Lower leg skin (tissue), 4 donors: Measurements from ENCODE around the gene ARNT2. TPM values are rescaled to one million over a fixed set of nuclear protein-coding genes. Genes with fewer than 3 reads are reported as not detected.

Experiments
- DNase-seq, 2 donors: peaks; one replicate each; pipeline ENCODE4 v3.0.0-alpha.2; 2019; ENCODE audit warnings: low spot score in 2 of 2
- H3K4me3 ChIP-seq: fragments of 200-600 bp; sonication (generic); 2 replicates; pipeline ENCODE4 v1.5.1; 2017; ENCODE audit warnings: mild to moderate bottlenecking, low read depth; ENCODE audit not compliant: poor library complexity, severe bottlenecking
- POLR2A ChIP-seq, 2 donors: fragments of 450-650 bp; IDR thresholded peaks; one replicate each; pipeline ENCODE4 v1.6.1; 2016 to 2017; ENCODE audit warnings: antibody characterized with exemption in 2 of 2, mild to moderate bottlenecking in 1 of 2, moderate library complexity in 1 of 2
- WGBS, 2 donors: methylation state at CpG; one replicate each; pipeline ENCODE4 v1.1.5; 2018; 5-methylcytosine and 5-hydroxymethylcytosine counted together
- intact Hi-C: fragments of 100-400 bp; cut with DNase I; formaldehyde crosslinking; loops from one replicate; pipeline ENCODE4 v1.15.0; 2023; ENCODE audit warnings: low total_unique reads
- total RNA-seq, 4 donors: library from RNA; depleted of rRNA; stranded (reverse); fragments of >200 nt; gene quantifications; one replicate each; pipeline ENCODE4 v1.1.0, GENCODE V29; 2016
- TF ChIP-seq, protein P1 (sequence below), 3 donors: fragments of 450-650 bp; IDR thresholded peaks; one replicate each; pipeline ENCODE4 v1.5.1; 2016; ENCODE audit warnings: antibody characterized with exemption in 3 of 3, mild to moderate bottlenecking in 3 of 3, moderate library complexity in 2 of 3

Gene ARNT2
- total RNA-seq, 4 donors from 2014 or later: 1.7 to 8.7 (median 3.0) TPM

DNA sequence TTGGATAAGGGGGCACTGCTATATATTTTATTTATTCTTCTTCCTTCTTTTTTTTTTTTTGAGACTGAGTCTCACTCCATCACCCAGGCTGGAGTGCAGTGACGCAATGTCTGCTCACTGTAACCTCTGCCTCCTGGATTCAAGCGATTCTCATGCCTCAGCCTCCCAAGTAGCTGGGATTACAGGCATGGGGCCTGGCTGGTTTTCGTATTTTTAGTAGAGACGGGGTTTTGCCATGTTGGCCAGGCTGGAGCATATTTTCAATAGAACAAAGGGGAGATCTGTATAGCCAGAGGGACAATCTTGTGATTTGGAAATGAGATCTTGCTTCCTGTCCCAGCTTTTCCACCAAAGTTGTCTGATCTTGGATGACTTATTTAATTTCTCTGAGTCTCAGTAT lies 157.9 kb downstream of the ARNT2 start:
- WGBS, 2 donors: 59 to 73% methylated on average over 4 of the region's 4 CpGs
- peak in 1 of 2 donors; percentile 23 for DNase-seq
- no peak overlapping the region for H3K4me3 ChIP-seq
- TF ChIP-seq, protein P1, sequence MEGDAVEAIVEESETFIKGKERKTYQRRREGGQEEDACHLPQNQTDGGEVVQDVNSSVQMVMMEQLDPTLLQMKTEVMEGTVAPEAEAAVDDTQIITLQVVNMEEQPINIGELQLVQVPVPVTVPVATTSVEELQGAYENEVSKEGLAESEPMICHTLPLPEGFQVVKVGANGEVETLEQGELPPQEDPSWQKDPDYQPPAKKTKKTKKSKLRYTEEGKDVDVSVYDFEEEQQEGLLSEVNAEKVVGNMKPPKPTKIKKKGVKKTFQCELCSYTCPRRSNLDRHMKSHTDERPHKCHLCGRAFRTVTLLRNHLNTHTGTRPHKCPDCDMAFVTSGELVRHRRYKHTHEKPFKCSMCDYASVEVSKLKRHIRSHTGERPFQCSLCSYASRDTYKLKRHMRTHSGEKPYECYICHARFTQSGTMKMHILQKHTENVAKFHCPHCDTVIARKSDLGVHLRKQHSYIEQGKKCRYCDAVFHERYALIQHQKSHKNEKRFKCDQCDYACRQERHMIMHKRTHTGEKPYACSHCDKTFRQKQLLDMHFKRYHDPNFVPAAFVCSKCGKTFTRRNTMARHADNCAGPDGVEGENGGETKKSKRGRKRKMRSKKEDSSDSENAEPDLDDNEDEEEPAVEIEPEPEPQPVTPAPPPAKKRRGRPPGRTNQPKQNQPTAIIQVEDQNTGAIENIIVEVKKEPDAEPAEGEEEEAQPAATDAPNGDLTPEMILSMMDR (IDR thresholded peaks at IDR 0.05): no peak
- no peak for TF ChIP-seq POLR2A (IDR thresholded peaks at IDR 0.05)
- intact Hi-C loops: loop anchor here (5.0 kb wide), 1 partner anchor 405 kb away; no protein-coding TSS in a partner anchor

DNA sequence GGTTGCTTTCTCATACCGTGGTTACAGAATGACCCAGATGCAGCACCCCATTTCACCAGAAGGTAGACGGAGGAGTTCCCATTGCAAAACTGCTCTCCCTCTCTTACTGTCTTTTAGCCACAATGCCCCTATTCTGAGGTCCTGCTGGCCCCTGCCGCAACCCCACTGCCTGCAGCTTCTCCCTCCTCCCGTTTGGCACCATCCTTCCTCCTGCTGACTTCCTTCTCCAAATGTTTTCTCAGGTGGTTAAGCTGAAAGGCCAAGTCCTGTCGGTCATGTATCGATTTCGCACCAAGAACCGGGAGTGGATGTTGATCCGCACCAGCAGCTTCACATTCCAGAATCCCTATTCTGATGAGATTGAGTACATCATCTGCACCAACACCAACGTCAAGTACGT lies 158.7 kb downstream of the ARNT2 start:
- no peak overlapping the region for H3K4me3 ChIP-seq
- no peak for DNase-seq
- intact Hi-C loops: loop anchor here (5.0 kb wide), 1 partner anchor 404 kb away; no protein-coding TSS in a partner anchor
- WGBS, 2 donors: 78 to 82% methylated on average over 11 of the region's 11 CpGs
- TF ChIP-seq, protein P1 (IDR thresholded peaks at IDR 0.05): no peak
- TF ChIP-seq POLR2A (IDR thresholded peaks at IDR 0.05): no peak

DNA sequence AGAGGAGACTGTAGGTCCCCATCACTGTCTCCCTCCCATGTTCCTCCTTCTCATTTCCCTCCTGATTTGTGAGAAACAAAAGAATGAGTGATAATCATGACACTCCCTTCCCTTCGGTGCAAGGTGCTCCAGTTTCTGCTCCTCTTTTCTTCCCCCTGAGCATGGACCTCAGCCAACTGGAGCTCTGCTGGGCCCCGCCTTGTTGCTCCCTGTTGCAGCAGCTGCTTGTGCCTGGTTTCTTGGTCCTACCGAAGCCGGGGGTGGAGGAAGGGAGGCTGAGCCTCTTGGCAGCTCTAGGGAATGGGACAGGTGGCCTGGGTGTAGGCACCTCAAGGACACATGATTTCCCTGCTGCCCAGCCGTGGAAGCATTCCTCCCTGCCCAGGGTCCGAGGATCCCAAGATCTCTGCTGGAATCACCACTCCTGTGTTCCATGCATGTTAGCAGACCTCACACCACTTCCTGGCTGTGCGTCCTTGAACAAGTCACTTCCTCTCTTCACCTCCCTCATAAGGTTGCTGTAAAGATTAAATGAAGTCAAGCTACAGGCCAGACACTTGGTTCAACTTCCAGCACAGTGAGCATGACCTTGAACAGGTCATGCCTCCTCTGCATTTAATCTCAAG lies 159.3 kb downstream of the ARNT2 start:
- no peak for TF ChIP-seq POLR2A (IDR thresholded peaks at IDR 0.05)
- TF ChIP-seq, protein P1 (IDR thresholded peaks at IDR 0.05): no peak
- intact Hi-C loops: loop anchor here (5.0 kb wide), 1 partner anchor 404 kb away; no protein-coding TSS in a partner anchor
- no peak for DNase-seq
- H3K4me3 ChIP-seq: no peak overlapping the region
- WGBS, 2 donors: 56 to 76% methylated on average over 7 of the region's 7 CpGs

DNA sequence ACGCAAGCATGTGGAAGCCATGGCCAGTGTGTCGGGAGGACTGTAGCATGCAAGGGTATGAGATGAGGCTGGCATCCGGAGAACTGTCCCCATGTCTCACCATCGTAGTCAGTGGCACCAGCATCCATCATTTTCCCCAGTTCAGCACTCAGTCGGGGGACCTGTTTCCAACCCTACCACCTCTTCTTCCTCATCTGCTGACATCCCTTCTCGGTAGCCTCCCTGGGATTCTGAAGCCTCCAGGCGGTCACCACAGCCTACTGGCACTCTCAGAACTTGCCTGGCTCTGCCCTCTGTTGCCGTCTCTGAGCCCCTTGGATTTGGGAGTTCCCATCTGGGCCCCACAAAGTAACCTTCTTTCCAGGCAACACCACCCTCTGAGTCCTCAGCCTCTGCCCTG lies 159.9 kb downstream of the ARNT2 start:
- 97 to 98% methylated on average over 8 of the region's 8 CpGs for WGBS, 2 donors
- intact Hi-C loops: loop anchor here (5.0 kb wide), 1 partner anchor 403 kb away; no protein-coding TSS in a partner anchor
- H3K4me3 ChIP-seq: no peak overlapping the region
- TF ChIP-seq, protein P1 (IDR thresholded peaks at IDR 0.05): no peak
- no peak for TF ChIP-seq POLR2A (IDR thresholded peaks at IDR 0.05)
- DNase-seq: peak in 1 of 2 donors; percentile 64

DNA sequence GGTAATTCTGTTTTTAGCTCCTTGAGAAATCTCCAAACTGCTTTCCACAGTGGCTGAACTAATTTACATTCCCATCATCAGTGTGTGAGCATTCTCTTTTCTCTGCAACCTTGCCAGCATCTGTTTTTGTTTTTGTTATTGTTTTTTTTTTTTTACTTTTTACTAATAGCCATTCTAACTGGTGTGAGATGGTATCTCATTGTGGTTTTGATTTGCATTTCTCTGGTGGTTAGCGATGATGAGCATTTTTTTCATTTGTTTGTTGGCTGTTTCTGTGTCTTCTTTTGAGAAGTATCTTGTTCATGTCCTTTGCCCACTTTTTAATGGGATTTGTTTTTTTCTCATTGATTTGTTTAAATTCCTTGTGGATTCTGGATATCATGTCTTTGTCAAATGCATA lies 161.2 kb downstream of the ARNT2 start:
- intact Hi-C loops: no loop called here
- no peak for DNase-seq
- TF ChIP-seq, protein P1 (IDR thresholded peaks at IDR 0.05): no peak
- TF ChIP-seq POLR2A (IDR thresholded peaks at IDR 0.05): no peak
- WGBS, 2 donors: 91 to 100% methylated on average over 1 of the region's 1 CpG
- no peak overlapping the region for H3K4me3 ChIP-seq
